Femur (tissue), 1 donor: ENCODE measurements around the gene LYPD1.

ENCODE experiments used
- DNase-seq: peaks from one replicate; pipeline ENCODE4 v3.0.0-alpha.2; 2017

Gene LYPD1

DNA sequence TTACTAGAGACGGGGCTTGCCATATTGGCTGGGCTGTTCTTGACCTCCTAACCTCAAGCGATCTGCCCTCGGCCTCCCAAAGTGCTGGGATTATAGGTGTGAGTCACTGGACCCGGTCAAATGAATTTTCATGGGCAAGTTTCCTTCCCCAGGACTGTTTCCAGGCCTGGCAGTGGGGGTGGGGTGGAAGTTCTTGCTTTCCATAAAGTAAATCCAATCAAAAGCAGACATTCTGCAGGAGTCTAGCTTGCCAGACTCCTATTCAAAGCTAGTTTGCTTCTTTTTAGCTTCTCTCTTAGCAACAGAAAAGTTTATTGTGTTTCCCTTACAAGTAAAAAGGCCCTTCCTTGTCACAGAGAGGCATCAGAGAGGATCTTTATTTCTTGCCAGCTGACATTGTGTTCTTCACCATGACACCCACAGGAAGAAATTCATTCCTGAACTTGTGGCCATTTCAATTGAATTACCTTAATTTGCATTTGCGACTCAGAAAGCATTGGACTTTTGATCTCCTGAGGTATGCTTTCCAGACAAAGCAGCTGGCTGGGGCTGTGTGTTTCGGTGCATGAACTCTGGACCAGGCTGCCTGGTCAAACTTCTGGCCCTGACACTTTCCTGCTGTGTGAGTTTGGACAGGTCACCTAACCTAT lies 37.9 kb downstream of the LYPD1 start:
- DNase-seq, result peak; percentile 47

- no peak for DNase-seq
Observed at GRCh38 chr2:132627536-132627935, 42.5 kb downstream of the LYPD1 start.

- peak; percentile 52 for DNase-seq
Observed at GRCh38 chr2:132623096-132623839, 46.7 kb downstream of the LYPD1 start.

DNA sequence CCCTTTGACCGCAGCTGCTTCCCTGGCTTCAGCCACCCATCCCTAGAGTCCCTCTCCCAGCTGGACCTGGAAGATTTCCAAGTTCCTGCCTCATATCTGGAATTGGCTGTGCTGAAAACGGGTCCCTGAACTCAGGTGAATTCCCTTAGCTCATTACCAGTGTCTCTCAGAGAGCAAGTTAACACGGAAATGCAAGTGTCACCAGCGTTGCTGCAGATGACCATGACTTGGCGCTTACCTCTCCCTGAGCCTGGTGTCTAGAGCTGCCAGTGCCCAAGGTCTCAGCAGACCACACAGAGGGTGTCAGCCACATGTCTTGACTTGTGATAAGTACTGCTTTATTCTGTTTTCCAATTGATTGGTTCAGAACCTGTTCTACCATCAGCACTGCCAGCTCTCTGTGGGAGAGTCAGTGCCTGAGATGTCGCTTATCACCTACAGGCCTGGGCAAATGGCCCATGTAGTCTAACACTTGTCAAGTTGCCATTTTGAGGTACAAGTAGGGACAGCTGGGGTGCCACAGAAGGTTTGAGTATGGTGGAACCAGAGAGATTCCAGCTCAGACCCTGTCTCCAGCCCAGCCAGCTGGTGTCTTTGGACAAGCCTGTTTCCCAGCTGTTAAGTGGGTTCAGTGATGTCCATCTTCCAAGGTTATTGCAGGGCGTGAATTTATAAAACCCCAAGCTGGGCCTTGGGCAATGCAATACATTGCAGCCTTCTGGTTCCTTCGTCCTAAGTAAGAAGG lies 48.7 kb downstream of the LYPD1 start:
- no peak for DNase-seq

DNA sequence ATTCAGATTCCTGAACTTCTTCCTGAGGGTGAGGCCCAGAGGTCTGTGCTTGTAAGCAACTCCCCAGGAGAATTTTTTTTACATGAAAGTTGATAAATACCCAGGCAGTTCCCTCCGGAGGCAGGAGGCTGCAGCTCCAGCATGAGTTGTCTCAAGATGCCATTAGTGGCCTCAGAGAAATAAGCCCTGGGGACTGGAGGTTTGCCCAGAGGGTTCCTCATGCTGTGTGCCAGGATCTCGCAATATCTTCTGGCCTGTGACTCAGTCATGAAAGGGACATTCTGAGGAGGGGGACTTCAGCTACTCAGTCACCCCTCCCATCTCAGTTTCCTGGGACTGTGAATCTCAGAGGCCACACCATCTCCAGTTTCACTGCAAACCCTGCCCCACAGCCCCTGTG lies 49.9 kb downstream of the LYPD1 start:
- DNase-seq, result no peak

GRCh38 chr2:132618734-132619133 lies 51.3 kb downstream of the LYPD1 start:
- DNase-seq, result no peak

GRCh38 chr2:132617989-132618388 lies 52.0 kb downstream of the LYPD1 start:
- no peak for DNase-seq

DNA sequence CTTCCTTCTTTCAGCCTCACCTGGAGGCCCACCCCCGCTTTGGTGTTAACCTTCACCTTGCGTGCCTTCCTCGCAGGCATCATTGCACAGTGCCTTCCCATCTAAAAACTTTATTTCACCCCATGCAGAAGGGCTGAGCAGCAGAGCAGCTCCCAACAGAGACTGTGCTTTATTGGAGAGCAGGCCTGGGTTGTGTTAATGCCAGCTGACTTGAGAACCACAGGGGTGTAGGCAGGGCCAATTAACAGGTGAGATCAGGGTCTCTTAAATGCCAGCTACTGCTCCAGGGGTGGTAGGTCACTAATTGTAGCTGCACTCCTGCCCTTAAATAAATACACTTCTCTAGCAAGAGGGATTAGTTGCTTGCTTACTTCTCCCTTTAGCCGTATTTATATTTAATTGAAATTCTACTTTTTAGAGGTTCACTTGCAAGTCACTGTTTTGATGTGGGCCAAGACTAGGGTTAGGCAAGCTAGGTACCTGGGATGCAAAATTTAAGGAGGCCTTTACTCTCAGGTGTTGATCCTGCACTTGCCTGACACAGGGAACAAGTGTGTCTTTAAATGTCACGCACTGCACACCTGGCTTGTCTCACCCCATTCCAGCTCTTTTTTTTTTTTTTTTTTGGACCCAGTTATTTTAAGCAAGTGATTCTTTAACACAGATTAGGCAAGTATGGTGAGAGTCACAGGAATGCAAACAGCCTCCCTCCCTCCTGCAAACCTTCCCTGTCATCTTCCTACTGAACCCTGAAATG lies 54.5 kb downstream of the LYPD1 start:
- no peak for DNase-seq

GRCh38 chr2:132611719-132612118 lies 58.3 kb downstream of the LYPD1 start:
- DNase-seq, result no peak

DNA sequence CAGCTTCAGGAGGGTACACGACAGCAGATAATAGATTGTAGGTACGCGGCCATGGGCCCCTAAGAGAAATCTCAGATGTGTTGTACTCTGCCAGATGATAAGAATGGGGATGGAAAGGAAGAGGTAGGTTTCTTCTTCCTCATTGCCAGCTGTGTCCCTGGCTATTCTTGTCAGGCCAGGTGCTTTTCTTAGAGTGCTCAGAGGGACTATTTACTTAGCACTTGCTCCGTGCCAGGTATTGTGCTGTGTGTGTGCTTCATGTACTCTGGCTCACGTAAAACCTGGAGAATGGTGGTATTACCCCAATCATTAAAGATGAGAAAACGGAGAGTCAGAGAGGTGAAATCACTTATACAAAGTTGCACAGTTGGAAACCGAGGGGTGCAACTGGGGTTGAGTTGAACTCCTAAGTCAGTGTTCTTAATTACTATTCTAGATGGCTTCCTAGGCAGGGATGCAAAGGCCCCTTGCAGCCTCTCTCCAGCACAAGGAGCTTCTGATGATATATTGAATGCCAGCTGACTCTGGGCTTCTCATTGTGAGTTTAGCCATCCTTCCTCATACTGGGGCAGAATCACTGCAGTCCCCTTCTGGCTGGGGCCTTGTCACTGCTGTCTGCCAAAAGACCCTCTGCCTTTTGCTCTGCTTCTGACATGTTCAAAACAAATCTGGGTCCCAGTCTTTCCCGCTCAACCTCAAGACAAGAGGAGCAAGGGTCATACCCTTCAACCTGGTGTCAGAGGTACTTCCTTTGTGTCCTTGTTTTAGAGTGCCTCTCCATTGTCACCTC lies 60.7 kb downstream of the LYPD1 start:
- no peak for DNase-seq

- DNase-seq, result no peak
Observed at GRCh38 chr2:132608311-132608710, 61.7 kb downstream of the LYPD1 start.

DNA sequence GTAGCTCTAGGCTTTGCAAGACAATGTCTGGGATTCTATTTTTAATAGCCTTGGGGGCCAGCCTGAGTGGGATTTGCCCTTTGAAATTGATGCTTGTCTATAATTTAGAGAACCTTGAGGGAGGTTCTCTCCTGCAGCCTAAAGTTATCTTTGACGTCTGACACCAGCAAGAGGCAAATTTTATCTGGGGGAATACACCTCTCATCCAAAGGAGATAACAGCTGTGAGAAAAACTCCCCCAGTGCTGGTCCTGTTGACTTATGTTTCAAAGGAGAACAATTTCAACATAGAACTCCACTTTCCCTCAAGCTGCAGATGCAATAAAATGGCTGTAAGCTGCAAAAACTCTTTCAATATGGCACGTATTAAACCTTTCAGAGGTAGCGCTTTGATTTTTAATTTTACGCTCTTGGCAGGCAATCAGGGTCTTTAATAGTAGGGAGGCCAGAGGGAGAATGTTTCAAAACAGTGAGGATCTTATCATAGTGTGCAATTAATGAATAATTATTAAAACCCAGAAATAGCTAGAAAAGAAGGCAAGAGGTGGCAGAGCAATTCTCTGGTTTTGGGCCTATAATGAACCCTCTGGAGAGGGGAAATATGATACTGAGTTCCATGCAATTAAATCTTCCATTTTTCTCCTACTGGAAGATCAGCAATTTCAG lies 62.4 kb downstream of the LYPD1 start:
- DNase-seq, result no peak

- no peak for DNase-seq
Observed at GRCh38 chr2:132606649-132607048, 63.4 kb downstream of the LYPD1 start.

- DNase-seq, result no peak
Observed at GRCh38 chr2:132605236-132606180, 64.5 kb downstream of the LYPD1 start.

DNA sequence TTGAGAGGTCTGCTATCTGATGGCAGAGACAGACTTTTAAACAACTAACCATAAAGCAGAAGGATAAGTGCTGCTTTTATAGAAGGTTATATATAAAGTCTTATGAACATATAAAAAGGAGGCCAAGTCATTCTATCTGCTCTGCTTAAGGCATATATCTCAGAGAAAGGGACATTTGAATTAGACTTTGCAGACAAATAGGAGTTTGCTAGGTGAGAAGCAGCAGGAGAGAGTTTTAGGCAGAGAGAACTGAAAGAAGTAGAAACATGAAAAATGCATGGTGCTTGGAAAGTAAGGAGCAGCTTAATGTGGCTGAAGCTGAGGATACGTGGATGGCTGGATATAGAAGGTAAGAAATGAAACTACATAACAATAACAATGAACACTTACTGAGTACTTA lies 65.4 kb downstream of the LYPD1 start:
- no peak for DNase-seq

- DNase-seq, result no peak
Observed at GRCh38 chr2:132599556-132599955, 70.4 kb downstream of the LYPD1 start.

DNA sequence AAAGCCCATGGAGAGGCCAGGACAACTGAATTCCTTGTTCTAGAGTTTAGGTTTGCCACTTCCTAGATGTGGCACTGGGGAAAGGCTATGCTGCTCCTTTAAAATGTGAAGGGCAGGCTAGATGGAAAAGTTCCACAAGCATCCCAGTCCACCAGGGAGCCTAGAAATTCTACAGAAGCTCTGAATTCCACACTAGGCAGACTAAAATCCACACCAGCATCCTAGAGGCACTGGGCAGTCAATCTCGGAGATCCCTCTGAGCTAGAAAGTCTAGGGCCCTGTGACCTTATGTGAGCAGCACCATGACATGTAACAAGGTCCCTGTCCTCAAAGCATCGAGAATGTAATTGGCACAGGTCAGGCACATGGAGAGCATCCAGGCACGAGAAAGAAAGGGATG lies 71.5 kb downstream of the LYPD1 start:
- DNase-seq, result no peak

GRCh38 chr2:132597831-132598230 lies 72.2 kb downstream of the LYPD1 start:
- no peak for DNase-seq

DNA sequence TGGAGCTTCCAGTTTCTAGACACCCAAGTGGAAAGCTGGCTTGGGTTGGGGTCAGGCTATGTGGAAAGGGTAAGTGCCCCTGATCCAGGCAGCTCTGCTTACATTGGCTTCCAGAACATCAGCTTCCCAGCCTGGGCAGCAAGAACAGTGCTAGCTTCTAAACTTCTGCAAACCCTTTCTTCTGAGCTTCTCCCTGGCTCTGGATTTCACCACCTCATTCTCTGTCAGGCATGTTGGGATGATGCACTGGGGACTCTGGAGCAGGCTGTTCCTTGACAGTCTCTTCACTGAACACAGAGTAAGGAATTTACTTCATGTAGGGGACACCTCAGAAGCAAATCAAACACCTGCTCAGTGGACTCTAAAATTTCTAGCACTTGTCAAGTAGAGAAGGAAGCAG lies 72.8 kb downstream of the LYPD1 start:
- DNase-seq, result no peak

DNA sequence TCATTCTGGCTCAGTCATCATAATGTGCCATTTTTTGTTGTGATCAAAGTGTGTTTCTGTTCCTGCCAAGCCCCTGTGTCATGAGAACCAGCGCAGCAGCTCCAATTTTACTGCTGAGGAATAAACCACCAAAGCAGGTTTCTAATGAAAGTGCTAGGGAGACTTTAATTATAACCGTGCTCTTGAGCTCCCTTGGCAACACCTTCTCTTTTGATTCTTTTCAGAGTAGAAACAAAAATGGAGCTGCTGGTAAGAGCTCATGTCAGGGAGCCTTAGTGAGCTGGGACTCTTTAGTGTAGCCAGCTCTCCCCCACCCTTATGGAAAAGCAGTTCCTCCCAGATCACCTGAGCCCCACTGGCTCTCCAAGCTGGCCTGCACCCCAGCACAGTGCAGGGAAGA lies 74.3 kb downstream of the LYPD1 start:
- DNase-seq, result no peak

GRCh38 chr2:132595186-132595585 lies 74.8 kb downstream of the LYPD1 start:
- no peak for DNase-seq
